SK-MEL-5 (cell line): ENCODE data around the gene PTPN7. TPM values are rescaled to one million over a fixed set of nuclear protein-coding genes. Genes with fewer than 3 reads are reported as not detected.

ENCODE experiments used
- DNase-seq: peaks from one replicate; pipeline ENCODE4 v3.0.0-alpha.2; 2016; ENCODE audit warnings: low read depth, low spot score
- in situ Hi-C: cut with HindIII; loops from 2 replicates; pipeline ENCODE4 v1.10.0; 2016; ENCODE audit warnings: low sequenced_read_pairs, high pct_unique_total_duplicates, low pct_unique_long_range_greater_than_20kb
- total RNA-seq: library from RNA; depleted of rRNA; stranded (reverse); fragments of >200 nt; shearing (Covaris generic); gene quantifications from 2 replicates; pipeline ENCODE4 v1.2.3, GENCODE V29; 2014; rRNA removed

Gene PTPN7
- total RNA-seq, 1 experiment from 2014 or later = not detected

DNA sequence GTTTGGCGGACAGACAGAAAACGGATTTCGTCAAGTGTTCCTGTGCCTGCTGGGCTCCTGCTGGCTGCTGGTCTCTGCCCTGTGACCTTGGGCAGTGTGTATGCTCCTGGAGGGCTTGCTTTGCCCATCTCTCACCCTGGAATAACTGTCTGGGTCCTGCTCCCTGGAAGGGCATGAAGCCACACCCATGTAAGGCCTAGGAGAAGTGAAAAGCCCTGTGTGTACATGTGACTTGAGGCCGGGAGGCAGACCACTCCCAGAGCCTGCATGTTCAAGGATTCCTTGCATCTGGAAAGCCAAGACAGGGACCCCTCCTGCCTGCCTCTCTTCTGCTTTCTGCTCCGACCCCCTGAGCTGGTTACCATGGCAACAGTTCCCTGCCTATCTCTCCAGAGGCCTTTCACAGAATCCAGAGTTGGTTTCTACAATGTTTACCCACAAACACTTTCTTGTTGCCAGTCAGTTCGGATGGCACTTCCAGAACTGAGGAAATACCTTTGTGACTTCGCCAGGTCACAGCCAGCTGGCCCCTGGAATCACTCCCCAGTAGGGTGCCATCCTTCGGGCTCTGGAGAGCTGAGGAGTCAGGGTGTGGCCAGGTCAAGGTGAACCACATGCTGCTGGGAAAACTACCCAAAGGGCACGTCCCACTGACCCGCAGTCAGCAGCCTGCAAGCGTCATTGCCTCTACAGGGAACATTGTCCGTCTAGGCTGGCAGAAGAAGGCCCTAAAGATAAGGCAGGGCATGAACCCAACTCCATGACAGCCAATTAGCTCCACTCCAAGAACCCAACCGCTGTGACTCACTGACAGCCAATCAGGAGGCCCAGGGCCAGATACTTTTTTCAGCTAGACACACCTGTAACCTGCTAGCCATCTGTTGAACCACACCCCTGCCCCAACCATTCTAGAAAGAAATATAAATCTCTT, 52.3 kb downstream of the PTPN7 start:
- in situ Hi-C loops = no loop called here
- DNase-seq = no peak

GRCh38 chr1:202107321-202107761, 53.1 kb downstream of the PTPN7 start:
- in situ Hi-C loops = no loop called here
- DNase-seq = no peak

- no peak for DNase-seq
- in situ Hi-C loops = no loop called here
These were observed 53.8 kb downstream of the PTPN7 start for GRCh38 chr1:202106340-202107254.

GRCh38 chr1:202105571-202106339, 54.6 kb downstream of the PTPN7 start:
- DNase-seq = peak; percentile 47
- in situ Hi-C loops = no loop called here

- DNase-seq = no peak
- in situ Hi-C loops = no loop called here
These were observed 56.3 kb downstream of the PTPN7 start for GRCh38 chr1:202104073-202104472.

DNA sequence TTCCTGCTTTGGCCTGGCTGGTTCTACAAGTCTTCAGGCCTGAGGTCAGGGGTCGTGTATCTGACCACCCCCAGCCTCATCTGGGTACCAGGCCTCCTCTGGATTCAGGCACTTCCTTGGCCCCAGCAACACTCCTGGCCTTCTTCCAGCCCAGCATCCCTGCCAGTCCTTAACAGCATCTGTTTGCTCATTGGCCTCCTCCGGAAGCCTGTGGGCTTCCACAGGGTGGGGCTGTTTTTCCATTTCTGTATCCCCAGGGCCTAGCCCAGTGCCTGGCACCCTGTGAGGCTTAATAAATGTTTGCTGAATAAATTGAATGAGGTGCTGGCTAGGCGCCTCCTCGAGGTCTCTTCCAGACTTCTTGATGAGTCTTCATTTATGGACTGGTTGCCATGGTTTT, 59.2 kb downstream of the PTPN7 start:
- in situ Hi-C loops = no loop called here
- DNase-seq = no peak

Other genes starting within 250 kb of the PTPN7 start
- not detected in 2 replicates for gene LMOD1, start 214.1 kb downstream of the PTPN7 start, total RNA-seq
- gene TIMM17A, start 205.1 kb downstream of the PTPN7 start, total RNA-seq = 112 and 114 TPM in 2 replicates
- gene RNPEP, start 178.0 kb downstream of the PTPN7 start, total RNA-seq = 61.4 and 63.8 TPM in 2 replicates
- 0.13 TPM in 1 of 2 replicates, not detected in the other for gene ELF3, start 150.0 kb downstream of the PTPN7 start, total RNA-seq
- not detected in 2 replicates for gene GPR37L1, start 37.7 kb downstream of the PTPN7 start, total RNA-seq
- gene ARL8A, start 15.9 kb downstream of the PTPN7 start, total RNA-seq = 33.2 and 33.5 TPM in 2 replicates
- not detected in 2 replicates for gene LGR6, start 33.2 kb upstream of the PTPN7 start, total RNA-seq
- gene UBE2T, start 181.3 kb upstream of the PTPN7 start, total RNA-seq = 78.6 and 80.5 TPM in 2 replicates
- gene PPP1R12B, start 188.1 kb upstream of the PTPN7 start, total RNA-seq = 18.6 and 26.2 TPM in 2 replicates